ENCODE measurements around the gene MSH2.

- TF ChIP-seq CTCF (IDR thresholded peaks at IDR 0.05; ENCODE audit: poor library complexity) (no peak), EZH2 (IDR thresholded peaks at IDR 0.05; ENCODE audit: borderline replicate concordance) (no peak)
Observed at GRCh38 chr2:47402555-47402804, 476 bp upstream of the MSH2 start.
